Esophagus muscularis mucosa (tissue), 4 donors: Measurements from ENCODE around the gene IFNW1. TPM values are rescaled to one million over a fixed set of nuclear protein-coding genes. Genes with fewer than 3 reads are reported as not detected.

Source experiments
- DNase-seq: peaks from one replicate; pipeline ENCODE4 v3.0.0-alpha.2; 2017; ENCODE audit errors: extremely low spot score
- H3K27ac ChIP-seq, 4 donors: fragments of 200-600 bp; sonication (generic); replicated peaks in 1 of 4; 1 replicate in 3 of 4; 2 replicates in 1 of 4; pipeline ENCODE4 v1.5.1; 2016 to 2019; ENCODE audit warnings: mild to moderate bottlenecking in 1 of 4
- H3K27me3 ChIP-seq, 4 donors: fragments of 200-600 bp; sonication (generic); one replicate each; pipeline versions ENCODE4 v1.5.1 to v1.6.0; 2016 to 2019
- H3K36me3 ChIP-seq, 4 donors: fragments of 200-600 bp; sonication (generic); one replicate each; pipeline ENCODE4 v1.5.1; 2016 to 2019
- H3K4me1 ChIP-seq, 4 donors: fragments of 200-600 bp; sonication (generic); one replicate each; pipeline ENCODE4 v1.5.1; 2016 to 2019
- H3K4me3 ChIP-seq, 4 donors: fragments of 200-600 bp; sonication (generic); 1 replicate in 2 of 4; 2 replicates in 2 of 4; pipeline ENCODE4 v1.5.1; 2016 to 2019; ENCODE audit warnings: mild to moderate bottlenecking in 4 of 4, moderate library complexity in 1 of 4
- H3K9me3 ChIP-seq, 4 donors: fragments of 200-600 bp; sonication (generic); 1 replicate in 3 of 4; 2 replicates in 1 of 4; pipeline ENCODE4 v1.5.1; 2016 to 2019
- EP300 ChIP-seq: sonication (generic); formaldehyde crosslinking; IDR thresholded peaks from one replicate; pipeline ENCODE4 v1.6.1; 2017; ENCODE audit warnings: antibody characterized with exemption
- POLR2A ChIP-seq: fragments of 450-650 bp; IDR thresholded peaks from one replicate; pipeline ENCODE4 v1.6.1; 2017; ENCODE audit warnings: antibody characterized with exemption, moderate library complexity, mild to moderate bottlenecking, low read depth
- POLR2AphosphoS5 ChIP-seq, 2 donors: sonication (generic); formaldehyde crosslinking; IDR thresholded peaks; one replicate each; pipeline ENCODE4 v1.6.1; 2017; ENCODE audit warnings: antibody characterized with exemption in 2 of 2
- WGBS: methylation state at CpG from one replicate; pipeline ENCODE4 v1.1.5; 2018; 5-methylcytosine and 5-hydroxymethylcytosine counted together
- intact Hi-C: fragments of 100-400 bp; cut with DNase I; formaldehyde crosslinking; loops from one replicate; pipeline ENCODE4 v1.15.1; 2023
- total RNA-seq, 4 donors: library from RNA; depleted of rRNA; stranded (reverse); fragments of >200 nt; gene quantifications; one replicate each; pipeline versions ENCODE4 v1.1.0 to v1.2.1, GENCODE V29; 2016
- TF ChIP-seq, protein P1 (sequence below), 3 experiments: fragments of 200-600 bp in 2 of 3; fragments of 450-650 bp in 1 of 3; sonication (generic) in 2 of 3; IDR thresholded peaks; one replicate each; pipeline ENCODE4 v1.5.1; 2017 to 2019; ENCODE audit warnings: antibody characterized with exemption in 3 of 3, mild to moderate bottlenecking in 2 of 3, moderate library complexity in 1 of 3

IFNW1 gene
- total RNA-seq, 4 donors from 2014 or later = not detected

DNA sequence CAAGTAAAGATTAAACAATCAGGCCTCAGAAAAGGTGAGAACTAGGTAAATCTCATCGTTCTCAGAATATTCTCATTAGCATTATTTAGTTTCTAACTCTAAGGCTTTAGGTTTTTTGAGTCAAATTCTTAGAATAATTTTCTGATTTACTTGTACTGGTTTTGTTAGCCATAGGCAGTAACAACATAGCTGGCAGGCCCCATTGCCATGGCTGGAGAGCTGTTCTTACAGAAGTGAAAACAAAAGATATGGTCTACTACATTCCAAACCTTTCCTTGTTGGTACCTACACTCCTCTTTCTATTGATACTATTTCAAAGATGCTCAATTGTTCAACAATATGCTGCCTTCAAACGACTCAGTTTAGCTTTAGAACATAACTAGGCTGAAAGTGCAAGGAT, 27.3 kb downstream of the IFNW1 start:
- intact Hi-C loops = loop anchor here (5.0 to 10.0 kb wide), 4 partner anchors 167 to 1187 kb away; partner anchors contain the start of gene MLLT3
- Histone ChIP-seq H3K4me3 (no peak overlapping the region), H3K36me3 (no peaks in the 10 kb centered on the region), H3K27me3 (no peaks in the 10 kb centered on the region), H3K9me3 (no peaks in the 10 kb centered on the region), H3K27ac (no peak overlapping the region), H3K4me1 (peaks cover 0 to 8% (median 3%) of the 10 kb centered on the region in 4 donors)
- TF ChIP-seq, protein P1, sequence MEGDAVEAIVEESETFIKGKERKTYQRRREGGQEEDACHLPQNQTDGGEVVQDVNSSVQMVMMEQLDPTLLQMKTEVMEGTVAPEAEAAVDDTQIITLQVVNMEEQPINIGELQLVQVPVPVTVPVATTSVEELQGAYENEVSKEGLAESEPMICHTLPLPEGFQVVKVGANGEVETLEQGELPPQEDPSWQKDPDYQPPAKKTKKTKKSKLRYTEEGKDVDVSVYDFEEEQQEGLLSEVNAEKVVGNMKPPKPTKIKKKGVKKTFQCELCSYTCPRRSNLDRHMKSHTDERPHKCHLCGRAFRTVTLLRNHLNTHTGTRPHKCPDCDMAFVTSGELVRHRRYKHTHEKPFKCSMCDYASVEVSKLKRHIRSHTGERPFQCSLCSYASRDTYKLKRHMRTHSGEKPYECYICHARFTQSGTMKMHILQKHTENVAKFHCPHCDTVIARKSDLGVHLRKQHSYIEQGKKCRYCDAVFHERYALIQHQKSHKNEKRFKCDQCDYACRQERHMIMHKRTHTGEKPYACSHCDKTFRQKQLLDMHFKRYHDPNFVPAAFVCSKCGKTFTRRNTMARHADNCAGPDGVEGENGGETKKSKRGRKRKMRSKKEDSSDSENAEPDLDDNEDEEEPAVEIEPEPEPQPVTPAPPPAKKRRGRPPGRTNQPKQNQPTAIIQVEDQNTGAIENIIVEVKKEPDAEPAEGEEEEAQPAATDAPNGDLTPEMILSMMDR (IDR thresholded peaks at IDR 0.05) = no peak
- TF ChIP-seq POLR2AphosphoS5 (IDR thresholded peaks at IDR 0.05) = no peak
- WGBS = 86% methylated on average over 2 of the region's 2 CpGs
- DNase-seq = no peak

DNA sequence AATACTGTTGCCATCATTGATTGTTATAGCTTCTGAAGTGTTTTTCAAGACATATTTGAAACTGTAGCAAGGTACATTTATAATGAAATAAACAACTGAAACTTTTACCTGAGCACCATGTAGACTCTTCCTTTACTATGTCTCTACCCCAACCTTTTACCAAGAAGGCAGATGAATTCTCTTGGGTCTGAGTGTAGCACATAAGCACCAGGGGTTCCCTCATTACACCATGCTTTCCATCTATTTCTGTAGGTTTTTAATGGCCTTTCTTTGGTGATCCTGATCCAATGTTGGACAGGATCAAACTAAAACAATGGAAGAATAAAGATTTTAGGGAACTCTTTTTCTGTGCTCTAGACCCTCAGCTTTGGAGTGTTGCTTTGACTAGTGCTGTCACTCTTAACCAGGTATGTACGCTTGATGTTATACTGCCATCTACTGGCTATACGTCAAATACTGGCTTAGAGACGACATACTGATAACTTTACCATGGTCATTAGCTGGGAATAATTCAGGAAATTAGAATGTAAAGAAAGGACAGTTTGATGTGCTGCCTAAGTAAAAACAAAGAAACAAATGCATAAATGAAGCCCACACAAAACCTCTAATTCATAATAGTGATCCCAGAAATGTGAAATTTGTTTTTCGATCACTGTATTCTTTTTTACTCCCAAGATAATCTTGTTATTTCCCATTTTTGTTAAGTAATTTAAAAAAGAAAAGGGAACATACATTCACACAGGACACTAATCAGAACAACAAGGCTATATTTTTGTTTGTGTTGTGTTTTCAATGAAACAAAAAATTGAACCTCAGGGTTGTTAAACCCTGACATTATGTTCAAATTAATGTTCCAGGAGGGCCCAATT, 30.7 kb downstream of the IFNW1 start:
- no peak for DNase-seq

DNA sequence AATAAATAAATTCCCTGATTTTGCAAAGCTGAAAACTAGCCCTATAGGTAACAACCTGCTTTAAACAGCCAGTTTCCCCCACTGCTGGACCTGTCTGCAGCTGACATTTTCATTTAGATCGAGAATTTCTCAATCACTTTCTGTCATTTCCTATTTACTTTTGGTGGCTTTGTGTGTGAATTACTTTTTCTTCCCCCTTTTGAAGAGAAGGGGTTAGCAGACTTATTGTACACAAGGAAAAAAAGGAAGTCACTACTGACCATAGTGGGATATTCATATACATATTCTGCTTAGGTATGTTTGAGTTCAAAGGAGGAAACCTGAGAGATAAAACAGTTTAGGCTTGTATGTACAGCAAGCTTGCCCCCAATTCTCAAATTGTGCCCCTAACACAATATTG, 36.8 kb downstream of the IFNW1 start:
- Histone ChIP-seq H3K4me3 (no peak overlapping the region), H3K27me3 (no peaks in the 10 kb centered on the region), H3K4me1 (no peaks in the 10 kb centered on the region), H3K27ac (no peak overlapping the region), H3K9me3 (no peaks in the 10 kb centered on the region), H3K36me3 (no peaks in the 10 kb centered on the region)
- intact Hi-C loops = loop anchor here (5.0 kb wide), 1 partner anchor 222 kb away; no protein-coding TSS in a partner anchor
- DNase-seq = peak; percentile 29
- TF ChIP-seq POLR2AphosphoS5 (IDR thresholded peaks at IDR 0.05) = no peak
- TF ChIP-seq, protein P1 (IDR thresholded peaks at IDR 0.05) = no peak
- no peak for TF ChIP-seq EP300
- no peak for TF ChIP-seq POLR2A
- 71% methylated on average over 1 of the region's 1 CpG for WGBS

More for the DNA sequence above, 30.7 kb downstream of the IFNW1 start:
- Histone ChIP-seq H3K27me3 (no peaks in the 10 kb centered on the region), H3K27ac (no peak overlapping the region), H3K4me3 (no peak overlapping the region), H3K9me3 (no peaks in the 10 kb centered on the region), H3K4me1 (peaks cover 0 to 8% (median 3%) of the 10 kb centered on the region in 4 donors), H3K36me3 (no peaks in the 10 kb centered on the region)
- no peak for TF ChIP-seq POLR2AphosphoS5 (IDR thresholded peaks at IDR 0.05)
- TF ChIP-seq, protein P1 (IDR thresholded peaks at IDR 0.05) = peak; percentile 77 to 87 (median 81)
- intact Hi-C loops = loop anchor here (5.0 to 10.0 kb wide), 4 partner anchors 164 to 1184 kb away; partner anchors contain the start of gene MLLT3
- 21% methylated on average over 4 of the region's 4 CpGs for WGBS

DNA sequence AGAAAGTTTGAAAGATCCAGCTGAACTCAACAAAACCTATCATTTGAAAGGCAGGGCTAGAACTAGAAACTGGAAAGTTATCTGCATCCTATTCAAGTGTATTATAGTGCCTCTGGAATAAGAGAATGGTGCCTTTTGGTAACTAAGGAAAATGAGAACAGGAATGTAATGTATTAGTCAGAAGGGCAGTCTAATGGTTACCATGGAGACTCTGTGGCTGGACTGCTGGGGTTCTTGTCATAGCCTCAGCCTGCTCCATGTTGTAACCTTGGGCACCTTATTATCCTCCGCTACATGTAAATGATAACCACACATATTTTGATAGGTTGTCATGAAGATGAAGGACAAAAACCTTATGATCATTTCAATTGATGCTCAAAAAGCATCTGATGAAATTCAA, 39.3 kb downstream of the IFNW1 start:
- Histone ChIP-seq H3K27me3 (no peaks in the 10 kb centered on the region), H3K36me3 (no peaks in the 10 kb centered on the region), H3K27ac (no peak overlapping the region), H3K9me3 (no peaks in the 10 kb centered on the region), H3K4me3 (no peak overlapping the region), H3K4me1 (peaks cover 0 to under 1% (median under 1%) of the 10 kb centered on the region in 4 donors)
- intact Hi-C loops = no loop called here
- no peak for TF ChIP-seq POLR2AphosphoS5 (IDR thresholded peaks at IDR 0.05)
- TF ChIP-seq POLR2A = no peak
- TF ChIP-seq EP300 = no peak
- TF ChIP-seq, protein P1 (IDR thresholded peaks at IDR 0.05) = no peak
- no peak for DNase-seq
- WGBS = 100% methylated on average over 1 of the region's 1 CpG
